Activated CD4-positive, alpha-beta T cell treated with anti-CD3 and anti-CD28 coated beads, Interleukin-2, amount 10 ng/mL, durations not matched to agents 7 days and 5 days (primary cell): ENCODE data around the gene ANO2. TPM values are rescaled to one million over a fixed set of nuclear protein-coding genes. Genes with fewer than 3 reads are reported as not detected.

Experiments
- total RNA-seq, 2 experiments: library from RNA; stranded (reverse); gene quantifications; one replicate each; pipeline ENCODE4 v1.2.3, GENCODE V29; 2021

Gene ANO2
- total RNA-seq, 2 experiments from 2014 or later = not detected

Other genes with a start within 250 kb of the ANO2 start
- gene VWF, start 179.4 kb upstream of the ANO2 start, total RNA-seq = not detected